ENCODE measurements around the gene IL17RE.
"Not testable (repeated sequence)": the region's sequence is repeated elsewhere in the genome, so short reads cannot be mapped to it uniquely, and the experiment has no call there.

The IL17RE gene

DNA sequence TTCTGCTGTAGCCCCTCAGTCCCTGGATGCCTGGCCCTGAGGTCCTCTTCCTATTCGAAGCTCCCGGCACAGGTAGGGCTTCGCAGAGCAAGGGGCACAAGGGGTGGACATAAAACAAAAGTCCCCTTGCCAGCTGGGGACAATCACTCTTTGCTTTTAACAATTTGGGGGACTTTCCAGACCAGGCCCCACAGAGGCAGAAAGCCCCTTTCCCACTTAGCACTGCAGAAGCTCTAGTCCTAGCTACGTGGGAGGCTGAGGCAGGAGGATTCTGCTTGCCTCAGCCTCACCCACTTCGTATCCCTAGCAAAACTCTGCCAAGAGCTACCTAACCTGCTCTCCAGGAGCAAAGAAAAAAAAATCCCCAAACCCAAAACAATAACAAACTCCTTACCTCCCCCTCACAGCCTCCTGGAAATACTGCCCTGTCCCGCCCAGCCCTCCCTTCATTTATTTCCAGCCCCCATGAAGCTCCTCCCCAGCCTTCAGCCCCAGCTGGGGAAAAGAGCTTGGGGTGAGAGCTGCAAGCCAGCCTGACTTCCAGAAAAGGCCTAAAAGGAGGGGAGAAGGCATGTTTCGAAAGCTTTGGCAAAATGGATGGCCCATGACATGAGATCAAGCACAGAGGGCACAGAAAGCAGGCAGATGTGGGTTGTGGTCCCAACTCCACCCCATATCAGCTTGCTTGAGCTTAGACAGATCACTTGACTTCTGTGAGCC is 22.7 kb upstream of the IL17RE start, which contains the start of gene CIDEC:
TSS of gene CIDEC (minus strand) at position 424 of the 720 bp plus-strand sequence. CDS start 1,767 bp downstream, outside the sequence.
- in situ Hi-C loops (cut with MboI; ENCODE audit: low sequenced_read_pairs) = no loop called here

- in situ Hi-C loops (cut with MboI; ENCODE audit: low sequenced_read_pairs) = no loop called here
Measured at GRCh38 chr3:9881441-9881840, 21.2 kb upstream of the IL17RE start.

- in situ Hi-C loops (cut with MboI; ENCODE audit: low sequenced_read_pairs) = no loop called here
Measured at GRCh38 chr3:9883706-9884554, 18.7 kb upstream of the IL17RE start.

DNA sequence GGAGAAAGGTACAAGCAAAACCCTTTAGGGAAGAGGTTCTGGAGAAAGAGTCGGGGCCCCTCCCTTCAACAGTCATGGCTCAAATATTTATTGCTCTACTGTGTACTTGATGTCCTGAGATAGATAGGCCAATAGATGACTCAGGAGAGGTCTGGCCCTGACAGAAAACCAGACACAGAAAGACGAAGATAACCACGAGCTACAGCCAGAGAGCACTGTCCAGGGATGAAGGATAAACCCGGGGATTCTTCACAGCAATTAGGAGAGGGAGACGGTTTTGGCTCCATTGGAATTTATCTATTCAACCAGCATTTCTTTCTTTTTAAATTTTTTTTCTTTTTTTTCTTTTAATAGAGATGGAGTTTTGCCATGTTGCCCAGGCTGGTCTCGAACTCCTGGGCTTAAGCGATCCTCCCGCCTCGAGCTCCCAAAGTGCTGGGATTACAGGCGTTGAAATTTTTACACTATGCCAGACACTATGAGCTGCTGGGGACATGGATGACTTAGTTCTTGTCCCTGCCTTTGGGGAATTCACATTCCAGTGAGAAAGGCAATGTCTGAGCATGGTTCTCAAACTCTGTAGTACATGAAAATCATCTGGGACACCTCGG is 18.0 kb upstream of the IL17RE start:
- in situ Hi-C loops (cut with MboI; ENCODE audit: low sequenced_read_pairs) = no loop called here

- in situ Hi-C loops (cut with MboI; ENCODE audit: low sequenced_read_pairs) = no loop called here
Measured at GRCh38 chr3:9886328-9886727, 16.3 kb upstream of the IL17RE start.

GRCh38 chr3:9887480-9887879 is 15.2 kb upstream of the IL17RE start:
- in situ Hi-C loops (cut with MboI; ENCODE audit: low sequenced_read_pairs) = no loop called here

DNA sequence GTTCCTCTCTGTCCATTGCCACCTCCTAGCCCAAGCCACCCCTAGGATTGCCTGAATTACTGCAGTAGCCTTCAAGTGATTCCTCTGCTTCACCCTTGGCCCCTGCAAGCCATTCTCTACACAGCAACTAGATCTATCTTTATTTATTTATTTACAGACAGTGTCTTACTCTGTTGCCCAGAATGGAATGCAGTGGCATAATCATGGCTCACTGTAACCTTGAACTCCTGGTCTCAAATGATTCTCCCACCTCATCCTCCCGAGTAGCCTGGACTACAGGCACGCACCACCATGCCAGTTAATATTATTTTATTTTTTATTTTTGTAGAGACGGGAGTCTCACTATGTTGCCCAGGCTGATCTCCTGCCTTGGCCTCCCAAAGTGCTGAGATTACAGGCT is 14.1 kb upstream of the IL17RE start:
- in situ Hi-C loops (cut with MboI; ENCODE audit: low sequenced_read_pairs) = no loop called here

DNA sequence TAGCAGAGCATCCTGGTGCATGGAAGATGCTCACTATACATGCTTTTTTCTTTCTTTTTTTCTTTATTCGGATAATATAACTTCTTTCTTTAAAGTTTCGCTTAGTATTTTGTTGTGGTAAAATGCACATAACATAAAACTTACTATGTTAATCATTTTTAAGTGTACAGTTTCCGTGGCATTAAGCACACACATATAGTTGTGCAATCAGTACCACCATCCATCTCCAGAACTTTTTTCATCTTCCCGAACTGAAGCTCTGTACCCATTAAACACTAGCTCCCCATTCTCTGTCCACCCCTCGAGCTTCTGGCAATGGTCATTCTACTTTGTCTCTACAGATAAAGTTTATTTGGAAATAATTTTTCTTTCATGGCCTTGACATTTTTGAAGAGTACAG is 13.2 kb upstream of the IL17RE start:
- in situ Hi-C loops (cut with MboI; ENCODE audit: low sequenced_read_pairs) = no loop called here

DNA sequence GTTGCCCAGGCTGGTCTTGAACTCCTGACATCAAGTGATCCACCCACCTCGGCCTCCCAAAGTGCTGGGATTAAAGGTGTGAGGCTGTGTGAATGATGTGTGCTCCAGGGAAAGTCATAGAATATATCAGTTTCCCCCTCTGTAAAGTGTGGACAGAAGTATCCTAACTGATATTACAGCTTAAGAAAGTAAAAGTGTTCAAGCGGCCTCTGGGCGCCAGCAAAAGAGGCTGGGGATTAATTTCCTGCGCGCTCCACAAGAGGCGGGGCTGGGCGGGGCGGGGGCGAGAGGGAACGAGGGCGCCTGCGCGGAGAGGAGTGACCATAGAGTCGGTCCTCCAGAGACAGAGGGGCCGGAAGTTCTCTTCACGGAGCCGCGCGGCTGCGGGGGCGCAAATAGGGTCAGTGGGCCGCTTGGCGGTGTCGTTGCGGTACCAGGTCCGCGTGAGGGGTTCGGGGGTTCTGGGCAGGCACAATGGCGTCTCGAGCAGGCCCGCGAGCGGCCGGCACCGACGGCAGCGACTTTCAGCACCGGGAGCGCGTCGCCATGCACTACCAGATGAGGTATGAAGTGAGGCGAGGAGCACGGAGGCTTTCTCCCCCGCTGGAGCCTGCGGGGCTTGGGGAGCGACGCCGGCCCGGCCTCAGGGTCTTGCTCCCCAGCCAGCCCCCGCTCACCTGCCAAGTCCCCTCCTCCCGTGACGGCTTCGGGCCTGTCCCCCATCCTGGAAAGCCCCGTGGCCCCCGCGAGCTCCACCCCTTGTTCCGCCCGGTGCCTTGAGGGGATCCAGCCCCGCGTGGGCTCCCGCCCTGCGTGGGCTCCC is 12.2 kb upstream of the IL17RE start, which contains the start of gene JAGN1:
TSS of gene JAGN1 (plus strand) at position 362 of the 823 bp plus-strand sequence. CDS start at position 475, 113 bp downstream.
- in situ Hi-C loops (cut with MboI; ENCODE audit: low sequenced_read_pairs) = no loop called here

DNA sequence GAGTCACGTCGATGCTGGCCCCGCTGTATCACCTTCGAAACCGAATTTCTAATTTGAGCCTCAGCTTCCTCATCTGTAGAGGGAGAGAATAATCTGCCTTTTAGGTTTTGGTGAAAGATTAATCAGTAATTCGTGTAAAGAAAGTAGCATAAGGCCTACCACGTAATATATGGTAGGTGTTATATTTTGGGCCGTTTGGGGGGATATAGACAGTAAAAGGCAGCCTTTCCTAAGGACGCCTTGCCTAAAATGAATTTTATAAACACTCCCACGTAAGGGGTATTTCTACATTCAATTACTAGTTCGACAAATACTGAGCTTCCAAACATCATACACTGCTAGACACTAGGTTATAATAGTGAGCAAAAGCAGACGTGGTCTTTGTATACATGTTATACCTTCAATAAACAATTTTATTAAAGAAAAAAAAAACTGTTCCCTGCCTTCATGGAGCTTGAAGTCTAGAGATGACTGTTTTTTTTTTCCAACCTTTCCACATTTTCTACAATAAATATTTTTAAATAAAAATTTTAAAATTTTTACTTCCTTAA is 11.5 kb upstream of the IL17RE start:
- in situ Hi-C loops (cut with MboI; ENCODE audit: low sequenced_read_pairs) = no loop called here

GRCh38 chr3:9893739-9894138 is 8.9 kb upstream of the IL17RE start:
- in situ Hi-C loops (cut with MboI; ENCODE audit: low sequenced_read_pairs) = no loop called here

- in situ Hi-C loops (cut with MboI; ENCODE audit: low sequenced_read_pairs) = not testable (repeated sequence)
Measured at GRCh38 chr3:9895715-9896114, 6.9 kb upstream of the IL17RE start.

DNA sequence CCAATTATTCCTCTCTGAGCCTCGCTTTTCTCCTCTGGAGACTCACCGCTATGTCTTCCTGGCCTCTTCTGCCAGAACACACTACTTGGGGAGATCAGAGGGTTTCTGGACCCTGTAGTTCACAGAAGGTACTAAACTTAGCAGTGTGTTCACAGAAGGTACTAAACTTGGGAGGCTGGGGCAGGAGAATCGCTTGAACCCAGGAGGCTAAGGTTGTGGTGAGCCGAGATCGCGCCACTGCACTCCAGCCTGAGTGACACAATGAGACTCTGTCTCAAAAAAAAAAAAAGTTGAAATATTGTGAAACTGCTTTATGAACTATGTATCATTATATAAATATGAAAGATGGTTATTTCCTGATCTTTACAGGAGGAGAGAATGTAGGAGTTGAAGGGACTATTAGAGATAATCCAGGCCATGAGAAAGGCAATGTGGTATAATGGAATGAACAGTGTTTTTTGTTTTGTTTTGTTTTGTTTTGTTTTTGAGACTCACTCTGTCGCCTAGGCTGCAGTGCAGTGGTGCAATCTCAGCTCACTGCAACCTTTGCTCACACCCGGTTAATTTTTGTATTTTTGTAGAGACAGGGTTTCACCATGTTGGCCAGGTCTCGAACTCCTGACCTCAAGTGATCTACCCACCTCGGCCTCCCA is 5.8 kb upstream of the IL17RE start:
- in situ Hi-C loops (cut with MboI; ENCODE audit: low sequenced_read_pairs) = not testable (repeated sequence)

DNA sequence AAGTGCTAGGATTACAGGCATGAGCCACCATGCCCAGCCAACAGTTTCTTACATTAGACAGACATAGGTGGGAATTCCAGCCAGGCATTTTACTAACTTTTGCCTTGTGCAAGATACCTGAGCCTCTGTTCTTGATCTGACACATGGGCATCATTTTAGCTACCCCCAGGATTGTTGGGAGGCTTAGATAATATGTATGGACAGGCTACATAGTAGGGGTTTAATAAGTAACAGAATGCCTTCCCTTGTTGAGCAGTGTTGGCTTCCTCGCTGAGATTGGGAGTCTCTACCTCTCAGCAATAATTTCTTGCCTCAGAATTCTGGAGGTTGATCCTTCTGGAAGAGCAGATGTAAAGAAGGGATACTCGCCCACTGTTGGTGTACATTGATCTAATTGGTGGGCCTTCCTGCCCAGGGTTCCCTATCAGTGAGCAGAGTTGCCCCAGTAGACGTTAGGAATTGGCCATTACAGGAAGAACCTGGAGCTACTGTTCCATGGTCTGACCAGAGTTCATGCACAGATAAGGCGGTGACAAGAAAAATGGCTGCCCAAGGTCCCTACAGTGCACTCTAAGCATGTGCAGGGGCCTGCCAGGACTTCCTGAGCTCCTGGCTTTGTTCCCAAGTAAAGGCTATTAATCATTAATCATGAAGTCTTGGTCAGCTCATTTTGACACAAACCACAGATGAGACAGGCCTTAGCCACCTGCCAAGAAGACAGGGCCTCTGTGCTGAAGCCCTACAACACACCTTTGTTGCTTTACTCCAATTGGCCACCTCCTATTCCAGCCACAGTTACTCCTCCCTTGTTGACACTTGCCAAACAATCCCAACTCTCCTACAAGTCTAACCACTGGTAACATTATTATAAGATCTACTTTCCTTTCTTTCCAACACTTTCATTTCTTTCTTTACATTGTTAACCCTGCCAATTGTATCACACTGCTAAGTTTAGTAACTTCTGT is 5.0 kb upstream of the IL17RE start:
- in situ Hi-C loops (cut with MboI; ENCODE audit: low sequenced_read_pairs) = no loop called here

- in situ Hi-C loops (cut with MboI; ENCODE audit: low sequenced_read_pairs) = no loop called here
Measured at GRCh38 chr3:9898467-9899241, 4.0 kb upstream of the IL17RE start.

GRCh38 chr3:9899289-9899791 is 3.3 kb upstream of the IL17RE start:
- in situ Hi-C loops (cut with MboI; ENCODE audit: low sequenced_read_pairs) = no loop called here

- in situ Hi-C loops (cut with MboI; ENCODE audit: low sequenced_read_pairs) = not testable (repeated sequence)
Measured at GRCh38 chr3:9900965-9901415, 1.7 kb upstream of the IL17RE start.

DNA sequence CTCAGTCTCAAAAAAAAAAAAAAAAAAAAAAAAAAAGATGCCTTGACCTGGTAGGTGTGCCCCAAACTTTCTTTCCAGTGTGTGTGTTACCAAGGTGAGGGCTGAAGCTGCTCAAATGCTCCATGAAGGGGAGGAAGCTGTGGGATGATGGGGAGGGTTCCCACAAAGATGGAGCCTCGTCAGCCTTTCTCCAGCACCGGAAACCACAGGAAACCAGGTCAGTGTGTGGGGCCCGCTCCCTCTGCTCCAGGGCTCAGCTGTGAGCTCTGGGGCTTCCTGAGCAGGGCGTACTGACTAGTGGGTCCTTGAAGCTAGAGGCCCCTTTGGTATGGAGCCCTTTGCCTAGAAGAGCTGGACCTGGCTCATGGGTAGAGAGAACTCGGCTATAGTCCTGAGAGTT is 681 bp upstream of the IL17RE start:
- in situ Hi-C loops (cut with MboI; ENCODE audit: low sequenced_read_pairs) = no loop called here
